NOMO-1 (cell line): ENCODE data around the gene POC5.

Experiments used
- DNase-seq, 2 experiments: peaks; one replicate each; lab custom pipeline; 2025; ENCODE audit not compliant: unreplicated experiment in 2 of 2; lab: John Stamatoyannopoulos, UW

Gene POC5

GRCh38 chr5:75663579-75664284, 53.5 kb downstream of the POC5 start:
- DNase-seq: no peak

GRCh38 chr5:75662061-75662460, 55.2 kb downstream of the POC5 start:
- no peak for DNase-seq

GRCh38 chr5:75660678-75661465, 56.4 kb downstream of the POC5 start:
- peak in 1 of 2 experiments; percentile 88 for DNase-seq

GRCh38 chr5:75659791-75660450, 57.3 kb downstream of the POC5 start:
- peak in 1 of 2 experiments; percentile 29 for DNase-seq

- DNase-seq: peak in 1 of 2 experiments; percentile 14
Measured at GRCh38 chr5:75656311-75657003, 60.8 kb downstream of the POC5 start.

GRCh38 chr5:75654693-75655295, 62.4 kb downstream of the POC5 start:
- DNase-seq: no peak

- DNase-seq: no peak
Measured at GRCh38 chr5:75653521-75653920, 63.7 kb downstream of the POC5 start.

GRCh38 chr5:75651575-75652238, 65.5 kb downstream of the POC5 start:
- DNase-seq: no peak

GRCh38 chr5:75648712-75649111, 68.5 kb downstream of the POC5 start:
- DNase-seq: no peak

- DNase-seq: no peak
Measured at GRCh38 chr5:75640826-75641225, 76.4 kb downstream of the POC5 start.

GRCh38 chr5:75640395-75640794, 76.8 kb downstream of the POC5 start:
- DNase-seq: no peak

GRCh38 chr5:75639535-75640311, 77.5 kb downstream of the POC5 start:
- no peak for DNase-seq

- DNase-seq: no peak
Measured at GRCh38 chr5:75637949-75638348, 79.3 kb downstream of the POC5 start.

- DNase-seq: no peak
Measured at GRCh38 chr5:75632321-75632720, 84.9 kb downstream of the POC5 start.

- no peak for DNase-seq
Measured at GRCh38 chr5:75630875-75631274, 86.4 kb downstream of the POC5 start.

- DNase-seq: no peak
Measured at GRCh38 chr5:75627801-75628200, 89.4 kb downstream of the POC5 start.

GRCh38 chr5:75626959-75627358, 90.3 kb downstream of the POC5 start:
- DNase-seq: no peak
